Activated CD4-positive, alpha-beta memory T cell treated with anti-CD3 and anti-CD28 coated beads for 36 hours (primary cell): Measurements from ENCODE around the gene WDR46. TPM values are rescaled to one million over a fixed set of nuclear protein-coding genes. Genes with fewer than 3 reads are reported as not detected.
"Not testable (repeated sequence)": the region's sequence is repeated elsewhere in the genome, so short reads cannot be mapped to it uniquely, and the experiment has no call there.

Experiments used
- CTCF ChIA-PET: fragments of 350-600 bp; sonication (Branson Sonifier 250); formaldehyde crosslinking; loops from one replicate; lab custom pipeline; 2021; ENCODE audit warnings: antibody characterized with exemption, inconsistent platforms; lab: Charles Lee
- POLR2A ChIA-PET: fragments of 350-600 bp; sonication (Branson Sonifier 250); formaldehyde crosslinking; loops from one replicate; lab custom pipeline; 2021; ENCODE audit warnings: antibody characterized with exemption; lab: Charles Lee
- DNase-seq: peaks from one replicate; pipeline ENCODE4 v3.0.0-alpha.2; 2020
- H3K27ac Mint-ChIP-seq: one replicate; pipeline ENCODE4 v1.8.0; 2021; ENCODE audit warnings: mixed read lengths
- H3K27me3 Mint-ChIP-seq: one replicate; pipeline ENCODE4 v1.8.0; 2021; ENCODE audit warnings: mixed read lengths
- H3K36me3 Mint-ChIP-seq: one replicate; pipeline ENCODE4 v1.8.0; 2021; ENCODE audit warnings: mixed read lengths
- H3K4me1 Mint-ChIP-seq: one replicate; pipeline ENCODE4 v1.8.0; 2021; ENCODE audit warnings: low read depth, mixed read lengths
- H3K4me3 Mint-ChIP-seq: one replicate; pipeline ENCODE4 v1.8.0; 2021; ENCODE audit warnings: mild to moderate bottlenecking, mixed read lengths
- H3K9me3 Mint-ChIP-seq: one replicate; pipeline ENCODE4 v1.8.0; 2021; ENCODE audit warnings: mixed read lengths
- intact Hi-C: fragments of 100-400 bp; cut with micrococcal nuclease; formaldehyde crosslinking; loops from one replicate; pipeline ENCODE4 v1.15.1; 2023
- total RNA-seq, 2 experiments: library from RNA; stranded (reverse); gene quantifications; one replicate each; pipeline ENCODE4 v1.2.3, GENCODE V29; 2021

WDR46 gene
- total RNA-seq, 2 experiments from 2014 or later = 59.4 to 60.7 TPM

GRCh38 chr6:33285214-33285613 is 3.8 kb downstream of the WDR46 start:
- H3K9me3 Mint-ChIP-seq, DNase-seq, H3K4me3 Mint-ChIP-seq, POLR2A ChIA-PET, intact Hi-C loops, H3K27ac Mint-ChIP-seq, CTCF ChIA-PET, H3K27me3 Mint-ChIP-seq: not testable (repeated sequence)
- Mint-ChIP-seq H3K36me3 (peaks cover 21% of the 10 kb centered on the region), H3K4me1 (peaks cover 28% of the 10 kb centered on the region)

- H3K4me1 Mint-ChIP-seq = peaks cover 23% of the 10 kb centered on the region
- POLR2A ChIA-PET = no interaction called here
- DNase-seq = no peak
- intact Hi-C loops = no loop called here
- no peak overlapping the region for H3K4me3 Mint-ChIP-seq
- H3K27ac Mint-ChIP-seq = peak overlapping the region; percentile 59
- H3K27me3 Mint-ChIP-seq = no peaks in the 10 kb centered on the region
- H3K36me3 Mint-ChIP-seq = peaks cover 18% of the 10 kb centered on the region
- CTCF ChIA-PET = interaction anchor here (0.8 kb wide), 2 partner anchors 19 to 21 kb away, joined by 3 to 4 read pairs; no protein-coding TSS in a partner anchor
- H3K9me3 Mint-ChIP-seq = no peaks in the 10 kb centered on the region
Measured at GRCh38 chr6:33280539-33280938, 8.5 kb downstream of the WDR46 start.

GRCh38 chr6:33279971-33280511 is 9.0 kb downstream of the WDR46 start:
- ChIA-PET CTCF (no interaction called here), POLR2A (no interaction called here)
- DNase-seq = no peak
- peaks cover 23% of the 10 kb centered on the region for H3K36me3 Mint-ChIP-seq
- no peak overlapping the region for H3K4me3 Mint-ChIP-seq
- H3K4me1 Mint-ChIP-seq = peaks cover 28% of the 10 kb centered on the region
- no peak overlapping the region for H3K27ac Mint-ChIP-seq
- no peaks in the 10 kb centered on the region for H3K9me3 Mint-ChIP-seq
- intact Hi-C loops = loop anchor here (10.0 kb wide), 1 partner anchor 295 kb away; no protein-coding TSS in a partner anchor
- no peaks in the 10 kb centered on the region for H3K27me3 Mint-ChIP-seq

GRCh38 chr6:33279257-33279695 is 9.8 kb downstream of the WDR46 start:
- intact Hi-C loops = loop anchor here (10.0 kb wide), 1 partner anchor 296 kb away; no protein-coding TSS in a partner anchor
- Mint-ChIP-seq H3K27ac (no peak overlapping the region), H3K27me3 (no peaks in the 10 kb centered on the region), H3K4me3 (no peak overlapping the region), H3K36me3 (peaks cover 29% of the 10 kb centered on the region), H3K9me3 (no peaks in the 10 kb centered on the region), H3K4me1 (peaks cover 35% of the 10 kb centered on the region)
- ChIA-PET POLR2A (interaction anchor here (4.9 kb wide), 1 partner anchor 10 kb away, joined by 40 read pairs; the partner anchor contains the start of genes PFDN6 and WDR46), CTCF (interaction anchor here (3.0 to 3.4 kb wide), 2 partner anchors 18 to 31 kb away, joined by 9 to 31 read pairs; partner anchors contain the start of gene RGL2)
- DNase-seq = no peak

- POLR2A ChIA-PET = interaction anchor here (1.2 to 4.9 kb wide), 4 partner anchors 8 to 440 kb away, joined by 3 to 40 read pairs (median 14); partner anchors contain the start of genes PFDN6, RGL2, TAP2 and WDR46
- no peak for DNase-seq
- Mint-ChIP-seq H3K27ac (peak overlapping the region; percentile 62), H3K4me1 (peaks cover 37% of the 10 kb centered on the region), H3K9me3 (no peaks in the 10 kb centered on the region), H3K27me3 (no peaks in the 10 kb centered on the region), H3K36me3 (peaks cover 34% of the 10 kb centered on the region), H3K4me3 (no peak overlapping the region)
- intact Hi-C loops = loop anchor here (10.0 kb wide), 1 partner anchor 296 kb away; no protein-coding TSS in a partner anchor
- CTCF ChIA-PET = interaction anchor here (1.6 to 3.4 kb wide), 4 partner anchors 10 to 156 kb away, joined by 3 to 37 read pairs (median 20); partner anchors contain the start of genes PFDN6, RGL2 and WDR46
Measured at GRCh38 chr6:33278810-33279209, 10.2 kb downstream of the WDR46 start.

- peaks cover 38% of the 10 kb centered on the region for H3K36me3 Mint-ChIP-seq
- H3K4me3 Mint-ChIP-seq = peak overlapping the region; percentile 12
- no peaks in the 10 kb centered on the region for H3K27me3 Mint-ChIP-seq
- no peak for DNase-seq
- intact Hi-C loops = loop anchor here (10.0 kb wide), 1 partner anchor 296 kb away; no protein-coding TSS in a partner anchor
- POLR2A ChIA-PET = interaction anchor here (1.2 to 4.9 kb wide), 4 partner anchors 9 to 440 kb away, joined by 3 to 40 read pairs (median 14); partner anchors contain the start of genes PFDN6, RGL2, TAP2 and WDR46
- no peaks in the 10 kb centered on the region for H3K9me3 Mint-ChIP-seq
- H3K27ac Mint-ChIP-seq = peak overlapping the region; percentile 62
- CTCF ChIA-PET = interaction anchor here (1.6 to 3.4 kb wide), 5 partner anchors 11 to 155 kb away, joined by 3 to 37 read pairs (median 17); partner anchors contain the start of genes PFDN6, RGL2 and WDR46
- H3K4me1 Mint-ChIP-seq = peaks cover 37% of the 10 kb centered on the region
Measured at GRCh38 chr6:33278392-33278741, 10.7 kb downstream of the WDR46 start.

GRCh38 chr6:33277663-33278391 is 11.2 kb downstream of the WDR46 start:
- intact Hi-C loops = loop anchor here (1.0 to 10.0 kb wide), 3 partner anchors 11 to 297 kb away; partner anchors contain the start of genes PFDN6 and WDR46
- Mint-ChIP-seq H3K36me3 (peaks cover 42% of the 10 kb centered on the region), H3K27me3 (no peaks in the 10 kb centered on the region), H3K9me3 (no peaks in the 10 kb centered on the region), H3K27ac (peak overlapping the region; percentile 92), H3K4me1 (peaks cover 37% of the 10 kb centered on the region), H3K4me3 (peak overlapping the region; percentile 81)
- POLR2A ChIA-PET = interaction anchor here (0.5 to 4.9 kb wide), 19 partner anchors 9 to 439 kb away, joined by 3 to 40 read pairs (median 5); partner anchors contain the start of genes HSD17B8, PFDN6, RGL2 and TAP2
- peak; percentile 50 for DNase-seq
- CTCF ChIA-PET = interaction anchor here (0.6 to 3.4 kb wide), 15 partner anchors 11 to 1085 kb away, joined by 3 to 37 read pairs (median 5); partner anchors contain the start of genes PFDN6, RGL2, WDR46 and ZBTB22

- DNase-seq = peak; percentile 85
- peaks cover 50% of the 10 kb centered on the region for H3K36me3 Mint-ChIP-seq
- ChIA-PET CTCF (interaction anchor here (0.6 to 3.4 kb wide), 17 partner anchors 12 to 1084 kb away, joined by 3 to 37 read pairs (median 5); partner anchors contain the start of genes PFDN6, RGL2, WDR46 and ZBTB22), POLR2A (interaction anchor here (0.5 to 4.9 kb wide), 18 partner anchors 10 to 306 kb away, joined by 3 to 40 read pairs (median 5); partner anchors contain the start of genes BAK1, HSD17B8, PFDN6 and RGL2)
- H3K4me1 Mint-ChIP-seq = peaks cover 37% of the 10 kb centered on the region
- peak within 1 kb of the TSS; percentile 94 for H3K4me3 Mint-ChIP-seq
- peak within 1 kb of the TSS; percentile 92 for H3K27ac Mint-ChIP-seq
- intact Hi-C loops = loop anchor here (1.0 to 10.0 kb wide), 3 partner anchors 12 to 298 kb away; partner anchors contain the start of genes PFDN6 and WDR46
- H3K9me3 Mint-ChIP-seq = no peaks in the 10 kb centered on the region
- H3K27me3 Mint-ChIP-seq = no peaks in the 10 kb centered on the region
Measured at GRCh38 chr6:33276864-33277662, 12.0 kb downstream of the WDR46 start, which contains the start of gene B3GALT4. Gene B3GALT4 (plus strand): TSS chr6:33277123. CDS start chr6:33277420, 297 bp downstream.

- Mint-ChIP-seq H3K36me3 (peaks cover 53% of the 10 kb centered on the region), H3K9me3 (no peaks in the 10 kb centered on the region), H3K27me3 (no peaks in the 10 kb centered on the region), H3K4me3 (peak overlapping the region; percentile 94), H3K4me1 (peaks cover 37% of the 10 kb centered on the region), H3K27ac (peak overlapping the region; percentile 91)
- POLR2A ChIA-PET = interaction anchor here (1.2 to 4.9 kb wide), 12 partner anchors 13 to 306 kb away, joined by 3 to 40 read pairs (median 6); partner anchors contain the start of genes BAK1, PFDN6, RGL2 and TAPBP
- CTCF ChIA-PET = interaction anchor here (0.9 to 3.4 kb wide), 11 partner anchors 13 to 150 kb away, joined by 3 to 37 read pairs (median 6); partner anchors contain the start of genes PFDN6, RGL2, WDR46 and ZBTB22
- intact Hi-C loops = loop anchor here (2.0 to 10.0 kb wide), 2 partner anchors 36 to 298 kb away; no protein-coding TSS in a partner anchor
- no peak for DNase-seq
Measured at GRCh38 chr6:33276581-33276863, 12.5 kb downstream of the WDR46 start.

- H3K9me3 Mint-ChIP-seq, H3K27me3 Mint-ChIP-seq, DNase-seq: not testable (repeated sequence)
- H3K4me1 Mint-ChIP-seq = peaks cover 39% of the 10 kb centered on the region
- intact Hi-C loops = loop anchor here (2.0 to 10.0 kb wide), 2 partner anchors 37 to 299 kb away; no protein-coding TSS in a partner anchor
- peak overlapping the region; percentile 94 for H3K4me3 Mint-ChIP-seq
- CTCF ChIA-PET = interaction anchor here (0.9 to 3.4 kb wide), 6 partner anchors 13 to 151 kb away, joined by 3 to 37 read pairs (median 13); partner anchors contain the start of genes PFDN6, RGL2 and WDR46
- H3K36me3 Mint-ChIP-seq = peaks cover 53% of the 10 kb centered on the region
- POLR2A ChIA-PET = interaction anchor here (1.2 to 4.9 kb wide), 7 partner anchors 14 to 304 kb away, joined by 3 to 40 read pairs (median 7); partner anchors contain the start of genes BAK1, PFDN6, RGL2 and WDR46
- peak overlapping the region; percentile 91 for H3K27ac Mint-ChIP-seq
Measured at GRCh38 chr6:33275795-33276580, 13.1 kb downstream of the WDR46 start.
